GM11168 (cell line): Measurements from ENCODE around the gene SLC7A1.

Source experiments
- in situ Hi-C: fragments of 300-500 bp; cut with MboI; formaldehyde crosslinking; loops from one replicate; pipeline ENCODE4 v1.12.0; 2022; ENCODE audit warnings: low sequenced_read_pairs; ENCODE audit not compliant: unreplicated experiment

SLC7A1 gene

DNA sequence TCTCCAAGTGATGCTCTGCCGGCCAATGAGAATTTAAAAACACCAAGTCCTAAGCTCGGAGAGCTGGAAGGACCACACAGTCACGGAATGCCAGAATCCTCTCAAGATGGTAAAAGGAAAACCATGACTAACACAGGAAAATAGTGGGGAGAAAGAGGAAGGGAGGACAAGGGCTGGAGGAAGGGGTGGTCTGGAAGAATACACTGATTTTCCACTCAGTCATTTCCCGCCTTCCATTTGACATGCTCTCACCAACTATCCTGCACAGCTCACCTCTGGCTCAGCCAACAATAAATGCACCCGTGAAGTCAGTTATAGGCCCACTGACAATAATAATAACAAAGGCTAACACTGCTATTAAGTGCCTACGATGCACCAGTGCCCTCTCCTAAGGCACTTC, 31.5 kb downstream of the SLC7A1 start:
- in situ Hi-C loops = no loop called here

GRCh38 chr13:29562786-29563438, 32.6 kb downstream of the SLC7A1 start:
- in situ Hi-C loops = no loop called here

GRCh38 chr13:29561918-29562317, 33.6 kb downstream of the SLC7A1 start:
- in situ Hi-C loops = no loop called here

DNA sequence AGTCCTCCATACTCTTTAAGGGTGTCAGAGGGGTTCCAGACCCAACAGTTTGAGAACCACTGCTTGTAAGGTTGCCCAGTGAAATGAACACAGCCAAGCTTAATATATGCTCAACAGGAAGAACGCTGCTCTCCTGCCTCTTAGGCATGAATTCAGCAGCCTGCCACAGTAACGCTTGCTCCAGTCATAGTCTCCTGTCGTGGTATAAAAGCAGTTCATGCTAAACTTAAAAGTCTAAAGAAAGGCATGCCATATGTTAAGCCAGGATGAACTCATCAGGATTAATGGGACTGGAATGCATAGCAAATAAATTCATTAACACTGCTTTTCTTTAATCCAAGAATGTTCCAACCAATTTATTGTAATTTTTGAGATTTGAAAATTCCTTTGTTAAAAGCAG, 38.7 kb downstream of the SLC7A1 start:
- in situ Hi-C loops = no loop called here

DNA sequence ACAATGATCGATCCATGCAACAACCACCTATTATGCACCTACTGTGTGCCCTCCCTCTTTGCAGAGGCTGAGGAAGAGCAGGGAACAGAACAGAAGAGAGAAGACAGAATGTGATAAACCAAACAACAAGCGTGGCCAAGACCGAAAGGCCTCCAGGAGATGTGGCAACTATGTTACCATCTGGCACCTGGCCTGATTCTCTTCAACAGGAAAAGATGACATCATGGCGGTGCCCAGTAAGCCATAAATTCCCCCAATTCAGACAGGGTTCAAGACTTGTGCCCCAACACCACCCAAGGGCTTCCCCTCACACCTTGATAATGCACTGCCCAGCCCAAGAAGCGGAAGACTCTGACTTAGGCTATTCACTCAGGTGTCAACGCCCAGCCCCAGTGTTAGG, 44.3 kb downstream of the SLC7A1 start:
- in situ Hi-C loops = no loop called here

DNA sequence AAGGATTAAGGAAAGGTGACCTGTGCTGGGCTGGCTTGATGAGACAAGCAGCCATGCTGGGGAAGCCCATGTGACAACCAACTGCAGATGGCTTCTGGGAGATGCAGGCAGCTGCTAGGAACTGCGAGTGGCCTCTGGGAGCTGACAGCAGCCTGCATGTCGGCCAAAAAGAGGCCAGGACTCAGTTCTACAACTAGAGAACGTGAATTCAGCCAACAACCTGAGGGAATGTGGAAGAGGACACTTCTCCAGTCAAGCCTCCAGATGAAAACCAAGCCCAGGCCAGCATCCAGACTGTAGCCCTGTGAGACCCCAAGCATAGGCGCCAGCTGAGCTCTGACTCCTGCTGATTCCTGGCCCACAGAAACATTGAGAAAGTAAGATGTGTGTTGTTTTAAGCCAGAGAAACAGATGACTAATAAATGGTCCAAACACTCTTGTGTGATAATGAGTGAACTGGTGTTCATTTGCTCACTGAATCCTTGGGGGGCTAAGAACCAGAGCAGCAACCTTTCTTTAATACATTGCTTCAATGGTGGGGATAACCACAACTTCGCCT, 45.0 kb downstream of the SLC7A1 start:
- in situ Hi-C loops = no loop called here

- in situ Hi-C loops = no loop called here
These were observed 46.8 kb downstream of the SLC7A1 start for GRCh38 chr13:29548722-29549121.

DNA sequence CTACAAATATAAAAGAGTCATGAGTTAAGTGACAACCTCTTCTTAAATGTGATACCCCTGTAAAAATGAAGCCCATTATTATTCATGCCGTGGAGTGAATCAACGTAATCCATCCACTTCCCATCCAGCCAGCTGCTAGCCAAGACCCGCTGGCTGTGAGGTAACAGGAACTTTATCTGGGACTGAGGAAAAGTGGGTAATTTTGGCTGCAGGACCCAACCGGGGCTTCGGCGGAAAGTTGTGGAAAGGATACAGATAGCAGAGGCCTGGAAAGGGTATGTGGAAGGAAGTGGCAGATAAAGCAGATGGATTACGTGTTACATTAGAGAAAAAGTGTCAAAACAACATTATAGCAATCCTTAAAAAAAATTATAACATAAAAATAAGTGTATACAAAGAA, 48.3 kb downstream of the SLC7A1 start:
- in situ Hi-C loops = no loop called here

DNA sequence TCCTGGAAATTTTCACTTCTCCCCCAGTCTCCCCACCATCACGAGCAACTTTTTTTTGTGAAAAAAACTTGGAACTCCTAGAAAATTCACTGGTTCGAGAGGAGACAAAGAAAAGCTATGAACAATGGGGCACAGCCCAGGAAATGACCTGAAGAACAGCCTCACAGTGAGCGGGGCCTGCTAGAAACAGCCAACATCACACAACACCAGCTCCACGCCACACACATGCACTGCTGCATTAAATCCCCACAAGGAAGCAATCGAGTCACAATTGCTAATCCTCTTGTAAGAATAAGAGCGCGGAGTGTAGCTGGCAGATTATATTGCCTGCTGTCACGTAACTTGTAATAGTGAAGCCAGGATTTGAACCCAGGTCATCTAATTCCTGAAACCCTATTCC, 48.8 kb downstream of the SLC7A1 start:
- in situ Hi-C loops = no loop called here

DNA sequence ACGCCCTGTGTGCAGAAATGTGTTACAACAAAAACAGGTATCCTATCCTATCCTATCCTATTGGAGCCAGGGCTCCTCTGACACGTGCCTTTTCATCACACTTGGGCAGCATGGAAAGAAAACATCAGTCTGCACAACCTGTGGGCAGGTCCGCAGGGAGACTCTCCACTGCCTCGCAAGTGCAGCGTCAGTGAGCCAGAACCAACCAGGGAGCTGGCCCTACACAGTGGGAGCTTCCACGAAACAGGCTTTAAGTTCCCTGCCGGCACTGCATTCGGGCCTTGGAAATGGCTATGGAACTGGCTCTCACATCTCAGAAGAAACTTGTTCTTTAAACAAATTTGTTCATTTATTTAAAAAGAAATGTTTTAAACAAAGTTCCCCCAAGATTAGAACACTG, 49.5 kb downstream of the SLC7A1 start:
- in situ Hi-C loops = no loop called here

GRCh38 chr13:29543230-29544215, 52.0 kb downstream of the SLC7A1 start:
- in situ Hi-C loops = no loop called here

DNA sequence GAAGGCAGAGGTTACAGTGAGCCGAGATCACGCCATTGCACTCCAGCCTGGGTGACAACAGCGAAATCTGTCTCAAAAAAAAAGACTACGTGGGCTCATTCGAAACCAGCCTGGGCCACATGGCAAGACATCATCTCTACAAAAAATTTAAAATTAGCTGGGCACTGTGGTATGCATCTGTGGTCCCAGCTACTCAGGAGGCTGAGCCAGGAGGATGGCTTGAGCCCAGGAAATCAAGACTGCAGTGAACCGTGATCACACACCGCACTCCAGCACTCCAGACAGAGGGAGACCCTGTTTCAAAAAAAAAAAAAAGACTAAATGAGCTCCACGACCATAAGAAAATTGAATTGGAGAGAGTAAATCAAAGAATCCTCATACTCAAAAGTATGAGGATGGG, 53.1 kb downstream of the SLC7A1 start:
- in situ Hi-C loops = no loop called here

GRCh38 chr13:29541400-29541799, 54.1 kb downstream of the SLC7A1 start:
- in situ Hi-C loops = no loop called here

DNA sequence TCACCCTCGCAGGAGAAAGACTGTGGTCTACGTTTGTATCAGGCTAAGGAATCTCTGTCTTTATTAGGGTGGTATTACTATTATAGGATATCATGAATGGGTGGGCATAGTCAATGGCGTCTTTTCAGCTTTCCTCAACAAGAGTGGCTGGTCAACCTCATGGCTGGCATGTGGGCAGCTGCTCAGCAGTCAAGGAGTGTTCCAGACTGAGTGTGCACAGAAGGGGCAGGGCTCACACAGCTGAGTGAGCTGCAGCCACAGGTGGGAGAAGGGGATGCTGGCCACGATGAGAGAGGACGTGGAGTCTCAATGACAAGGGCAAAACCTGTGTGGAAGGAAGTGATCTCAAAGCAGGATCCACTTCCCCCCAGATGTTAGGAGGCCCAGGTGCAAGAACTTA, 54.7 kb downstream of the SLC7A1 start:
- in situ Hi-C loops = no loop called here

DNA sequence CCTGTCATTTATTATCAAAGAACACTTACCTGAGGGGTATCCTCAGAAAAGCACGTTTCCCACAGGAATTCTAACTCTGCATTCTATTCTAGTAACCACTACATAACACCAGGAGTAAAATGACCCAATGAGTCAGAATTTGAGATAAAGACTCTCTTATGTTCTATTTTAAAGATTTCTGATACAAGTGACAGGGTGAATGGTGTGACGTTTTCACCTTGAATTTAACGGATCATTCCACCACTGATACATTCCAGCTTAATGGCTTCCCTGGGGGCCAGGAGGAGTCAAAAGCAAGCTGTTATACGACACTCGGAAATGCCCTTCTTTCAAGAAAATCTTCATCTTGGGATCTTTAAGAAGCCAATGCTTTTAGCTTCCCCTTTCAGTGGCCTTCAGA, 55.2 kb downstream of the SLC7A1 start:
- in situ Hi-C loops = no loop called here

- in situ Hi-C loops = no loop called here
These were observed 55.6 kb downstream of the SLC7A1 start for GRCh38 chr13:29539856-29540255.

DNA sequence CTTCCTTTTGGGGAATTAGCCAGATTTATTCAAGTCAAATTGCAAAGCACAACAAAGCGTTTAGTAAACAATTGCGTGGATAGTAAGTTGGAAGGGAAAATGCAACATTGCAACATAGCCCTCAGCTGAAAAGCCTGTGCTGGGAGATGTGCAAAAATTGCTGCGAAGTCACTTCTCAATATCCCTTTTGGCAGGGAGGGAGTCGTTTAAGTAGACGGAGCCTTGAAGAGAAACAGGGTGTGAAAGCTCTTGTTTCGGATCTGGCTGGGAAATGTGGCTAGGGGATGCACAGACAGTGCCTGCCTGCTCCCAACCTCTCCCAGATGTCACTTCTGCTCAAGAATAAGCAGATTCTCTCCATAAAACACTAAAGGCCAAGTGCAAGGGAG, 56.8 kb downstream of the SLC7A1 start:
- in situ Hi-C loops = no loop called here

DNA sequence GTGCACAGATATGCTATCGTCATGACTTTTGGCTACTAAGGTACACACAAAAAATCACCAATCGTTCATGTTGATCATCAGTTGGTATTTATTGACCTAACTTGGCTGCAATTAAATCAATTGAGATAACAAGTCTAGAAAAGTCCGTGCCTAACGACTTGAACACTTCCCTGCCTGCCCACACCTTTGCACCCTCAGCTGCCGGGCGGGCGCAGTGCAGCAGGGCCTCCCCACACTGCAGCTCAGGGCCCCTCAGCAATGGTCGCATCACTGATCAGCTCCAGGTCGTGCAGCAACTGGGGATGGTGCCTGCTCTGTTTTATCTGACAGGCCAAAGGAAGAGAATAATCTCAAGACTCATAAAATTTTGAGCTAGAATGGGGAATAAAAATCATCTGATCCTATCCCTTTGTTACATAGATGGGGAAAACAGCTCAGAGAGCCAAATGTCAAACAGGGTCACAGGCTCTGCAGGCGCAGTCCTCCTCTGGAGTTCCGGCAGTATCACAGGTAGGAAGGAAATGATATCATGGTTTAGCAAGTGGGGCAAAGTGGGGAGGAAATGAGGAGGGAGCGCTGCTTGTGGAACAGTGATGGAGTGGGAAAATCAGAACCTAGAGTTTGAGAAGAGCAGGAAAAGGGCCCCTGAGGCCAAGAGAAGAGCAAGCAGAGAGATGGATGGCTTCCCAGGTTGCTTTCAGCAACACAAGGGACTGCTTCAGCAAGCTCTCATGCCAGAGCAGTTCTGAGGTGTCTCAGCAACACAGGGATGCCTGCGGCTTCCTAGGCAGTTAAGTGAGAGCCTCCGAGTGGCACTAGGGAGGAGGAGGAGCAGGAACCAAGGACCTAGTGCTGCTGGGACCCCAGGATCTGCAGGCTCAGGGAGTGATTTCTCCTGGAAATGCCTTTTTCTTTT, 57.5 kb downstream of the SLC7A1 start:
- in situ Hi-C loops = no loop called here

- in situ Hi-C loops = no loop called here
These were observed 58.6 kb downstream of the SLC7A1 start for GRCh38 chr13:29536853-29537252.
